Thyroid gland (tissue), 4 donors: ENCODE results near the gene ATP6V1G2. TPM values are rescaled to one million over a fixed set of nuclear protein-coding genes. Genes with fewer than 3 reads are reported as not detected.
"Not testable (repeated sequence)": the region's sequence is repeated elsewhere in the genome, so short reads cannot be mapped to it uniquely, and the experiment has no call there.

Experiments used
- DNase-seq, 2 donors: peaks; one replicate each; pipeline ENCODE4 v3.0.0-alpha.2; 2019
- H3K27ac ChIP-seq, 3 donors: fragments of 200-600 bp; sonication (generic); 1 replicate in 2 of 3; 2 replicates in 1 of 3; pipeline ENCODE4 v1.5.1; 2016 to 2019; ENCODE audit warnings: mild to moderate bottlenecking in 1 of 3, moderate library complexity in 1 of 3
- H3K27me3 ChIP-seq: fragments of 200-600 bp; sonication (generic); one replicate; pipeline ENCODE4 v1.5.1; 2019
- H3K36me3 ChIP-seq, 2 donors: fragments of 200-600 bp; sonication (generic); one replicate each; pipeline ENCODE4 v1.5.1; 2016 to 2019
- H3K4me1 ChIP-seq, 2 donors: fragments of 200-600 bp; sonication (generic); one replicate each; pipeline ENCODE4 v1.5.1; 2017 to 2019
- H3K4me3 ChIP-seq, 3 donors: fragments of 200-600 bp; sonication (generic); replicated peaks in 1 of 3; 1 replicate in 2 of 3; 2 replicates in 1 of 3; pipeline ENCODE4 v1.5.1; 2016; ENCODE audit warnings: mild to moderate bottlenecking in 1 of 3
- H3K9me3 ChIP-seq: fragments of 200-600 bp; sonication (generic); one replicate; pipeline ENCODE4 v1.5.1; 2017
- CTCF ChIP-seq, 6 experiments: fragments of 200-600 bp in 3 of 6; fragments of 450-650 bp in 3 of 6; sonication (generic) in 3 of 6; IDR thresholded peaks; one replicate each; pipeline ENCODE4 v1.5.1; 2016 to 2019; ENCODE audit warnings: antibody characterized with exemption in 6 of 6, mild to moderate bottlenecking in 2 of 6, inconsistent platforms in 1 of 6, moderate library complexity in 1 of 6
- POLR2A ChIP-seq, 2 donors: fragments of 450-650 bp; IDR thresholded peaks; one replicate each; pipeline ENCODE4 v1.6.1; 2017; ENCODE audit warnings: antibody characterized with exemption in 2 of 2, mild to moderate bottlenecking in 2 of 2, moderate library complexity in 1 of 2
- WGBS, 2 donors: methylation state at CpG; one replicate each; pipeline ENCODE4 v1.1.5; 2017; 5-methylcytosine and 5-hydroxymethylcytosine counted together
- intact Hi-C: fragments of 100-400 bp; cut with DNase I; formaldehyde crosslinking; loops from one replicate; pipeline ENCODE4 v1.15.1; 2023
- total RNA-seq, 4 donors: library from RNA; depleted of rRNA; stranded (reverse); fragments of >200 nt; gene quantifications; one replicate each; pipeline ENCODE4 v1.2.3, GENCODE V29; 2016

The ATP6V1G2 gene
- total RNA-seq, 4 donors from 2014 or later = 1.2 to 3.9 (median 2.6) TPM

- Histone ChIP-seq H3K27ac (no peak overlapping the region), H3K4me3 (no peak overlapping the region), H3K36me3 (no peaks in the 10 kb centered on the region), H3K27me3 (no peaks in the 10 kb centered on the region), H3K4me1 (no peaks in the 10 kb centered on the region), H3K9me3 (no peaks in the 10 kb centered on the region)
- no peak for TF ChIP-seq POLR2A (IDR thresholded peaks at IDR 0.05)
- TF ChIP-seq CTCF (IDR thresholded peaks at IDR 0.05) = no peak
- DNase-seq = no peak
- intact Hi-C loops = no loop called here
Measured at GRCh38 chr6:31502586-31502985, 43.8 kb downstream of the ATP6V1G2 start.

DNA sequence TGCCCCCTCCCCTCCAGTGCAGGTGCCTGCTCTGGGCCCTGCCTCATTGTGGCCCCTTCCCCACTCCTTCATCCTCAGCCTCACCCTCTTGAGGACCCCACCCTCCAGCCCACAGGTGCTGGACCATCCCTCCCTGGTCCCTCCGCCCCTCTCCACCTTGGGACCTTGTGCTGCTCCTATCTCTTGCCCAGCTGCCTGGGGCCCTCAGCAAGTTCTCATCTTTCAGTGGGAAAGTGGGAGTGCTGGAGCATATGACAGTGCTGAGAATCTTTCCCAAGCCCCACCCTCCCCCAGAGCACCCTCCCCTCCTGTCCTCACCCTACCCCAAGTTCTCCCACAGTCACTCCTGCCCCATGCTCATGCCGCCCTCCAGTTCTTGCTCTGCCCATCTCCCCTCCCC is 46.8 kb downstream of the ATP6V1G2 start:
- not testable (repeated sequence) for H3K27me3 ChIP-seq, DNase-seq, H3K4me3 ChIP-seq, H3K4me1 ChIP-seq, H3K36me3 ChIP-seq, H3K27ac ChIP-seq, H3K9me3 ChIP-seq
- intact Hi-C loops = loop anchor here (10.0 kb wide), 1 partner anchor 45 kb away; the partner anchor contains the start of genes ATP6V1G2, DDX39B and NFKBIL1
- 94% methylated on average over 1 of the region's 2 CpGs for WGBS, 2 donors

- DNase-seq = peak in 1 of 2 donors; percentile 6
- H3K27ac ChIP-seq = no peak overlapping the region
- intact Hi-C loops = loop anchor here (10.0 kb wide), 1 partner anchor 46 kb away; the partner anchor contains the start of genes ATP6V1G2, DDX39B and NFKBIL1
- no peaks in the 10 kb centered on the region for H3K27me3 ChIP-seq
- H3K4me3 ChIP-seq = no peak overlapping the region
- H3K9me3 ChIP-seq = no peaks in the 10 kb centered on the region
- TF ChIP-seq POLR2A (IDR thresholded peaks at IDR 0.05) (no peak), CTCF (IDR thresholded peaks at IDR 0.05) (no peak)
- peaks cover 0 to 7% of the 10 kb centered on the region in 2 donors for H3K4me1 ChIP-seq
- no peaks in the 10 kb centered on the region for H3K36me3 ChIP-seq
- 10 to 16% methylated on average over 17 to 18 of the region's 21 CpGs for WGBS, 2 donors
Measured at GRCh38 chr6:31498748-31499147, 47.7 kb downstream of the ATP6V1G2 start.

DNA sequence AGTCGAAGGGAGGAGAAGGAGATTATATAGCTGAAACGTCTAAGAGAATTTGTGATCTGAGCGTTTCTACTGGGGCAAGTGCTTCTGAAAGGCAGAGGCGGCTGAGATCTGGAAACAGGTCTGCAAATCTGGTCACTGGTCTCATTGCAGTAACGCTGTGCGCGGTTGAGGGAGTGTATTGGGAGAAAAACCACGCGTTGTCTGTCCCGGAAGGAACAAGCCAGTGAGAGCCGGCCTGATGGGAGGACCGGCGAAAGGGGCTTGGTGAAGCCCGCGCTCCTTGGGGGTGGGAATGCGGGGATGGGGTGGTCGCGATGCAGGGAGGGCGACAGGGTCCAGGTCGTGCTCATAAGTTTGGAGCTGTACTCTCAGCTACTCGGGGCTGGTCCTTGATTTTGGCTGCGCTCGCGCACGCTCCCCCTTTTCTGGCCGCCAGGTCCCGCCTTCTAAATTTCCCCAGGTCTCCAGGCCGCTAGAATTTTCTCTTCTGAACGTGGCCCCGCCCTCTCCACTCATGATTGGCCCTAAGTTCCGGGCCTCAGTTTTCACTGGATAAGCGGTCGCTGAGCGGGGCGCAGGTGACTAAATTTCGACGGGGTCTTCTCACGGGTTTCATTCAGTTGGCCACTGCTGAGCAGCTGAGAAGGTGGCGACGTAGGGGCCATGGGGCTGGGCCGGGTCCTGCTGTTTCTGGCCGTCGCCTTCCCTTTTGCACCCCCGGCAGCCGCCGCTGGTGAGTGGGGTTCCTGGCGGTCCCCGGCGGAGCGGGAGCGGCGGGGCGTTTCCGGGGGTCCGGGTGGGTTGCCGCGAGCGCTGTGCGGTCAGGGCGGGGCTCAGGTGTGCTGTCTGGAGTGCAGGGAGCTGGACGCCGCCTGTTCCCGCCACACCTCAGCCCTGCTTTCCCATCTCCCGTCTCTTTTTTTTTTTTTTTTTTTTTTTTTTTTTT is 48.6 kb downstream of the ATP6V1G2 start, which contains the start of gene MICB:
Gene MICB, plus strand, starts transcription at position 615 of the 946 bp plus-strand sequence. Its CDS starts 49 bp downstream, at position 664.
- 1 to 2% methylated on average over 55 to 59 of the region's 64 CpGs for WGBS, 2 donors
- Histone ChIP-seq H3K4me3 (peak within 1 kb of the TSS in 2 of 3 donors; percentile 32 to 35), H3K9me3 (no peaks in the 10 kb centered on the region), H3K27me3 (no peaks in the 10 kb centered on the region), H3K4me1 (peaks cover 0 to 7% of the 10 kb centered on the region in 2 donors), H3K36me3 (no peaks in the 10 kb centered on the region), H3K27ac (peak within 1 kb of the TSS in 2 of 3 donors; percentile 56 to 65)
- intact Hi-C loops = loop anchor here (10.0 kb wide), 1 partner anchor 47 kb away; the partner anchor contains the start of genes ATP6V1G2, DDX39B and NFKBIL1
- peak in 1 of 2 donors; percentile 59 for TF ChIP-seq POLR2A (IDR thresholded peaks at IDR 0.05)
- TF ChIP-seq CTCF (IDR thresholded peaks at IDR 0.05) = peak in 1 of 6 experiments; percentile 9
- peak; percentile 77 to 89 for DNase-seq

DNA sequence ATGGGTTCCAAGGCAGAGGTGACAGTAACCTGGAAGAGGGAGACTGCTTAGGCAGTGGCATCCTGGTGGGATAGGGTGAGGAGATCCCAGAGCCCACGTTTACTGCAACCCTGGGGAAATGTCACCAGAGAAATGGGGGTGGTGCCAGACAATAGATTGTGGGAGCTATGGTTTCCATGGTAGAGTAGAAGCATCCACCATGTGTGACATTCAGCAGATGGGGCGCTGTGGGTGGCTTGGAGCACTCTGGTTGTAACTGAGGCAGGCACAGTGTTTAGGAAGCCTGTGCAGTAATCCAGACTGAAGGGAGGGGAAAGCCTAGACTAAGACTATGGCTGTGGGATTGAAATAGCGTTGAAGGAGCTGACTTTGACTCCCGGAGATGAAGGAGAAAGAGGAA is 49.6 kb downstream of the ATP6V1G2 start:
- not testable (repeated sequence) for H3K4me3 ChIP-seq, H3K4me1 ChIP-seq, DNase-seq, H3K36me3 ChIP-seq, H3K27ac ChIP-seq, H3K27me3 ChIP-seq, H3K9me3 ChIP-seq
- intact Hi-C loops = loop anchor here (10.0 kb wide), 1 partner anchor 48 kb away; the partner anchor contains the start of genes ATP6V1G2, DDX39B and NFKBIL1
- WGBS, 2 donors = 46 to 58% methylated on average over 4 of the region's 4 CpGs

DNA sequence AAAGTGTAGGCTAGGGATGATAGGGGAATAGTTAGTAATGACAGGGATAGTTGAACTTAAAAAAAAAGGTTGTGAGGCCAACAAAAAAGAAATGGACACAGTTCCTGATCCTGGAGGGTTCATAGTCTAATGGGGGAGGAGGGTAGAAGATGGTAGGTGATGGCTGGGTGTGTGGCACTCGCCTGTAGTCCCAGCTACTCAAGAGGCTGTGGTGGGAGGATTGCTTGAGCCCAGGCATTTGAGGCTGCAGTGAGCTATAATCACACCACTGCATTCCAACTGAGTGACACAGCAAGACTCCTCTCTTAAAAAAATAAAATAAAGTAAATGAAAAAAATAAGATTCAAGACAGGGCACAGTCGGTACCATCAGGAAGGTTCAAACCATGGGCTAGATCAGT is 50.8 kb downstream of the ATP6V1G2 start:
- no peak for DNase-seq
- peaks cover 0 to 7% of the 10 kb centered on the region in 2 donors for H3K4me1 ChIP-seq
- H3K27me3 ChIP-seq = no peaks in the 10 kb centered on the region
- intact Hi-C loops = loop anchor here (10.0 kb wide), 1 partner anchor 49 kb away; the partner anchor contains the start of genes ATP6V1G2, DDX39B and NFKBIL1
- TF ChIP-seq CTCF (IDR thresholded peaks at IDR 0.05) = no peak
- TF ChIP-seq POLR2A (IDR thresholded peaks at IDR 0.05) = no peak
- no peak overlapping the region for H3K4me3 ChIP-seq
- H3K27ac ChIP-seq = no peak overlapping the region
- H3K36me3 ChIP-seq = no peaks in the 10 kb centered on the region
- WGBS, 2 donors = 72 to 78% methylated on average over 2 of the region's 2 CpGs
- H3K9me3 ChIP-seq = no peaks in the 10 kb centered on the region
